CD8-positive, alpha-beta memory T cell (primary cell): ENCODE results near the gene MYH11. TPM values are rescaled to one million over a fixed set of nuclear protein-coding genes. Genes with fewer than 3 reads are reported as not detected.
"Not testable (repeated sequence)": the region's sequence is repeated elsewhere in the genome, so short reads cannot be mapped to it uniquely, and the experiment has no call there.

Experiments
- CTCF ChIA-PET: fragments of 350-600 bp; sonication (Branson Sonifier 250); formaldehyde crosslinking; loops from one replicate; lab custom pipeline; 2021; ENCODE audit warnings: antibody characterized with exemption; lab: Charles Lee
- POLR2A ChIA-PET: fragments of 350-600 bp; sonication (Branson Sonifier 250); formaldehyde crosslinking; loops from one replicate; lab custom pipeline; 2021; ENCODE audit warnings: antibody characterized with exemption; lab: Charles Lee
- DNase-seq, 5 donors: peaks; one replicate each; pipeline versions ENCODE4 v3.0.0 to v3.0.0-alpha.2; 2020 to 2022; ENCODE audit warnings: mixed read lengths in 1 of 5
- H3K27ac ChIP-seq: one replicate; pipeline ENCODE4 v1.7.0; 2013; ENCODE audit warnings: low read depth, mild to moderate bottlenecking, low read length, moderate library complexity
- H3K27me3 ChIP-seq: 2 replicates; pipeline ENCODE4 v1.7.0; 2013; ENCODE audit warnings: low read length, mild to moderate bottlenecking; ENCODE audit not compliant: insufficient read depth, poor library complexity, severe bottlenecking
- H3K36me3 ChIP-seq: 2 replicates; pipeline ENCODE4 v1.7.0; 2013; ENCODE audit warnings: mild to moderate bottlenecking, low read length, moderate library complexity; ENCODE audit not compliant: insufficient read depth
- H3K4me1 ChIP-seq: 2 replicates; pipeline ENCODE4 v1.7.0; 2013; ENCODE audit warnings: mild to moderate bottlenecking, low read length, moderate library complexity; ENCODE audit not compliant: insufficient read depth
- H3K4me3 ChIP-seq: 2 replicates; pipeline ENCODE4 v1.7.0; 2013; ENCODE audit warnings: mild to moderate bottlenecking, low read length
- H3K9me3 ChIP-seq: 2 replicates; pipeline ENCODE4 v1.7.0; 2013; ENCODE audit warnings: mild to moderate bottlenecking, low read length
- H3K27ac Mint-ChIP-seq, 8 donors: one replicate each; pipeline ENCODE4 v1.8.0; 2020 to 2021; ENCODE audit warnings: mixed read lengths in 8 of 8, mild to moderate bottlenecking in 6 of 8, inconsistent platforms in 3 of 8, moderate library complexity in 3 of 8
- H3K27me3 Mint-ChIP-seq, 2 donors: one replicate each; pipeline ENCODE4 v1.8.0; 2020 to 2021; ENCODE audit warnings: mixed read lengths in 2 of 2, mild to moderate bottlenecking in 1 of 2, moderate library complexity in 1 of 2
- H3K36me3 Mint-ChIP-seq, 3 donors: one replicate each; pipeline ENCODE4 v1.8.0; 2020 to 2021; ENCODE audit warnings: mixed read lengths in 3 of 3, inconsistent platforms in 1 of 3, mild to moderate bottlenecking in 1 of 3
- H3K4me1 Mint-ChIP-seq, 3 donors: one replicate each; pipeline ENCODE4 v1.8.0; 2020 to 2021; ENCODE audit warnings: mixed read lengths in 3 of 3, inconsistent platforms in 1 of 3, mild to moderate bottlenecking in 1 of 3
- H3K4me3 Mint-ChIP-seq, 7 donors: one replicate each; pipeline ENCODE4 v1.8.0; 2020 to 2021; ENCODE audit warnings: mixed read lengths in 7 of 7, mild to moderate bottlenecking in 6 of 7, moderate library complexity in 4 of 7, inconsistent platforms in 2 of 7
- H3K9me3 Mint-ChIP-seq, 5 donors: one replicate each; pipeline ENCODE4 v1.8.0; 2020 to 2022; ENCODE audit warnings: mixed read lengths in 5 of 5, mild to moderate bottlenecking in 3 of 5, moderate library complexity in 2 of 5, inconsistent platforms in 1 of 5
- polyA plus RNA-seq: library from polyadenylated mRNA; unstranded; fragments of 300-500 nt; fragmentation: Illumina TruSeq; gene quantifications from one replicate; pipeline ENCODE4 v1.2.3, GENCODE V29; 2021
- total RNA-seq, 2 experiments: library from RNA; stranded (reverse); gene quantifications; one replicate each; pipeline ENCODE4 v1.2.3, GENCODE V29; 2021

MYH11 gene
- total and polyA plus RNA-seq, 3 experiments from 2014 or later, result 1.1 TPM; not detected in 2

DNA sequence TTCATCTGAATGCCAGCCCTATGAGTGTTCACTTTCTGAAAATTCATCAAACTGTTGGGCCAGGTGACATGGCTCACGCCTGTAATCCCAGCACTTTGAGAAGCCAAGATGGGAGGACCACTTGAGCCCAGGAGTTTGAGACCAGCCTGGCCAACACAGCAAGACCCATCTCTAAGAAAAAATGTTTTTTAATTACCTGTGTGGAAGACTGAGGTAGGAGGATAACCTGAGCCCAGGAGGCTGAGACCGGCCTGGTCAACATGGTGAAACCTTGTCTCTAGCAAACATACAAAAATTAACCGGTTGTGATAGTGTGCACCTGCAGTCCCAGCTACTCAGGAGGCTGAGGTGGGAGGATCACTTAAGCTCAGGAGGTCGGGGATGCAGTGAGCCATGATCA is 10.3 kb downstream of the MYH11 start:
- Mint-ChIP-seq H3K27me3 (peaks cover 2 to 3% of the 10 kb centered on the region in 2 donors), H3K36me3 (no peaks in the 10 kb centered on the region), H3K27ac (no peak overlapping the region), H3K4me3 (no peak overlapping the region), H3K4me1 (no peaks in the 10 kb centered on the region), H3K9me3 (no peaks in the 10 kb centered on the region)
- H3K36me3 ChIP-seq, result no peaks in the 10 kb centered on the region
- H3K27me3 ChIP-seq, result no peaks in the 10 kb centered on the region
- no peaks in the 10 kb centered on the region for H3K4me1 ChIP-seq
- DNase-seq, result no peak
- H3K9me3 ChIP-seq, result no peaks in the 10 kb centered on the region
- no peak overlapping the region for H3K4me3 ChIP-seq
- POLR2A ChIA-PET, result no interaction called here
- CTCF ChIA-PET, result no interaction called here
- H3K27ac ChIP-seq, result no peak overlapping the region

GRCh38 chr16:15843635-15844279 is 13.1 kb downstream of the MYH11 start:
- H3K4me1 ChIP-seq, result no peaks in the 10 kb centered on the region
- H3K4me3 Mint-ChIP-seq, result no peak overlapping the region
- peaks cover 2 to 6% of the 10 kb centered on the region in 2 donors for H3K27me3 Mint-ChIP-seq
- no peaks in the 10 kb centered on the region for H3K4me1 Mint-ChIP-seq
- H3K36me3 ChIP-seq, result no peaks in the 10 kb centered on the region
- no peaks in the 10 kb centered on the region for H3K9me3 Mint-ChIP-seq
- no peaks in the 10 kb centered on the region for H3K36me3 Mint-ChIP-seq
- H3K9me3 ChIP-seq, result no peaks in the 10 kb centered on the region
- CTCF ChIA-PET, result no interaction called here
- H3K27ac Mint-ChIP-seq, result no peak overlapping the region
- H3K27ac ChIP-seq, result no peak overlapping the region
- DNase-seq, result no peak
- H3K4me3 ChIP-seq, result no peak overlapping the region
- H3K27me3 ChIP-seq, result no peaks in the 10 kb centered on the region
- POLR2A ChIA-PET, result no interaction called here

DNA sequence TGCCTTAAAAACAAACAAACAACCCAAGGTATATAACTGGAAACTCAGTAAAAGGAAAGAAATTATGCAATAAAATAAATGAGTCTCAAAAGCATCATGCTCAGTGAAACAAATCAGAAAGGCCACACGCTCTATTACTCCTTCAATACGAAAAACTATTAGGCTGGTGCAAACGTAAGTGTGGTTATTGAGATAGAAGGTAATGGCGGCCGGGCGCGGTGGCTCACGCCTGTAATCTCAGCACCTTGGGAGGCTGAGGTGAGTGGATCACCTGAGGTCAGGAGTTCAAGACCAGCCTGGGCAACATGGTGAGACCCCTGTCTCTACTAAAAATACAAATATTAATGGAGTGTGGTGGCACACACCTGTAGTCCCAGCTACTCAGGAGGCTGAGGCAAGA is 17.6 kb downstream of the MYH11 start:
- H3K9me3 ChIP-seq, POLR2A ChIA-PET, H3K4me1 ChIP-seq, H3K36me3 Mint-ChIP-seq, H3K4me3 ChIP-seq, H3K9me3 Mint-ChIP-seq, H3K27me3 ChIP-seq, H3K4me3 Mint-ChIP-seq, H3K4me1 Mint-ChIP-seq, H3K36me3 ChIP-seq, H3K27me3 Mint-ChIP-seq, CTCF ChIA-PET, DNase-seq, H3K27ac ChIP-seq: not testable (repeated sequence)
- peak overlapping the region in 1 of 8 donors; percentile 54 for H3K27ac Mint-ChIP-seq

- H3K36me3 Mint-ChIP-seq, result peaks cover 0 to 1% (median 0%) of the 10 kb centered on the region in 3 donors
- H3K27ac ChIP-seq, result no peak overlapping the region
- ChIA-PET POLR2A (no interaction called here), CTCF (no interaction called here)
- H3K9me3 Mint-ChIP-seq, result no peaks in the 10 kb centered on the region
- H3K4me1 Mint-ChIP-seq, result peaks cover 0 to 3% (median 0%) of the 10 kb centered on the region in 3 donors
- H3K9me3 ChIP-seq, result no peaks in the 10 kb centered on the region
- H3K36me3 ChIP-seq, result no peaks in the 10 kb centered on the region
- DNase-seq, result no peak
- peaks cover 4 to 6% of the 10 kb centered on the region in 2 donors for H3K27me3 Mint-ChIP-seq
- H3K4me1 ChIP-seq, result no peaks in the 10 kb centered on the region
- no peak overlapping the region for H3K27ac Mint-ChIP-seq
- H3K4me3 Mint-ChIP-seq, result no peak overlapping the region
- H3K27me3 ChIP-seq, result no peaks in the 10 kb centered on the region
- H3K4me3 ChIP-seq, result no peak overlapping the region
Observed at GRCh38 chr16:15837761-15838160, 19.1 kb downstream of the MYH11 start.

DNA sequence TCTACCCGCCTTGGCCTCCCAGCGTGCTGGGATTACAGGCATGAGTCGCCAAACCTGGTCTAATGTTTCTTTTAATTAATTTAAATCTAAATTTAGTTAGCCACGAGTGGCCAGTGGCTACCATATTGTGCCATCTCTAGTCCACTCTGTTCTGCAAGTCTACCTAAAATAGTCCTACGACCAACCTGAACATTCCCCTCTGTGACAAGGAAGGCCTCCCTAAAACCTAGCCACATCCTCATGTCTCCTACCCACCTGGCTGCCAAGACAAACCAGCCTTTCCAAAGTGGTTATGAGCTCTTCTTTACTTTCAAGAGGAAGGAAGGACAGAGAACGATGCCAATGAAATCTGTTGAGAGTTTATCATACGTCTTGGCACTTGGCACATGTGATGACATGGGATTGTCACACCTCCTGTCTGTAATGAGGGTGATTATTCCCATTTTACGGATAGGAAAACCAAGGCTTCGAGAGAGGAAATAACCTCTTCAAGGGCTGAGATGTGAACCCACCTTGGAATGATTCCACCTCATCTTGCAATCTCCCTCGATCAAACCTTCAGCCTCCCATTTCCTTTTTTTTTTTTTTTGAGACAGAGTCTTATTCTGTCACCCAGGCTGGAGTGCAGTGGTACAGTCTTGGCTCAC is 19.7 kb downstream of the MYH11 start:
- ChIA-PET CTCF (interaction anchor here (1.2 kb wide), 1 partner anchor 20 kb away, joined by 3 read pairs; no protein-coding TSS in a partner anchor), POLR2A (no interaction called here)
- no peaks in the 10 kb centered on the region for H3K9me3 ChIP-seq
- peaks cover 0 to 3% (median 0%) of the 10 kb centered on the region in 3 donors for H3K4me1 Mint-ChIP-seq
- peaks cover 4 to 6% of the 10 kb centered on the region in 2 donors for H3K27me3 Mint-ChIP-seq
- H3K4me3 Mint-ChIP-seq, result no peak overlapping the region
- no peaks in the 10 kb centered on the region for H3K36me3 ChIP-seq
- no peak overlapping the region for H3K4me3 ChIP-seq
- H3K27ac Mint-ChIP-seq, result no peak overlapping the region
- no peaks in the 10 kb centered on the region for H3K27me3 ChIP-seq
- H3K27ac ChIP-seq, result no peak overlapping the region
- H3K4me1 ChIP-seq, result no peaks in the 10 kb centered on the region
- H3K36me3 Mint-ChIP-seq, result peaks cover 0 to 1% (median 0%) of the 10 kb centered on the region in 3 donors
- no peak for DNase-seq
- H3K9me3 Mint-ChIP-seq, result no peaks in the 10 kb centered on the region

GRCh38 chr16:15836074-15836473 is 20.8 kb downstream of the MYH11 start:
- CTCF ChIA-PET, result interaction anchor here (1.2 kb wide), 1 partner anchor 19 kb away, joined by 3 read pairs; no protein-coding TSS in a partner anchor

GRCh38 chr16:15835136-15835878 is 21.5 kb downstream of the MYH11 start:
- Mint-ChIP-seq H3K9me3 (no peaks in the 10 kb centered on the region), H3K4me3 (no peak overlapping the region), H3K27me3 (peaks cover 2 to 3% of the 10 kb centered on the region in 2 donors), H3K4me1 (peaks cover 0 to 3% (median 0%) of the 10 kb centered on the region in 3 donors), H3K27ac (no peak overlapping the region), H3K36me3 (peaks cover 0 to 1% (median 0%) of the 10 kb centered on the region in 3 donors)
- no peak overlapping the region for H3K27ac ChIP-seq
- CTCF ChIA-PET, result no interaction called here
- no peaks in the 10 kb centered on the region for H3K9me3 ChIP-seq
- POLR2A ChIA-PET, result interaction anchor here (0.6 kb wide), 1 partner anchor 52 kb away, joined by 3 read pairs; no protein-coding TSS in a partner anchor
- no peaks in the 10 kb centered on the region for H3K36me3 ChIP-seq
- no peak overlapping the region for H3K4me3 ChIP-seq
- no peaks in the 10 kb centered on the region for H3K4me1 ChIP-seq
- DNase-seq, result no peak
- no peaks in the 10 kb centered on the region for H3K27me3 ChIP-seq

More at GRCh38 chr16:15836074-15836473, 20.8 kb downstream of the MYH11 start:
- H3K27ac ChIP-seq, result no peak overlapping the region
- H3K4me1 Mint-ChIP-seq, result peaks cover 0 to 3% (median 0%) of the 10 kb centered on the region in 3 donors
- H3K36me3 ChIP-seq, result no peaks in the 10 kb centered on the region
- H3K4me3 ChIP-seq, result no peak overlapping the region
- peaks cover 0 to 1% (median 0%) of the 10 kb centered on the region in 3 donors for H3K36me3 Mint-ChIP-seq
- DNase-seq, result no peak
- H3K27me3 ChIP-seq, result no peaks in the 10 kb centered on the region
- POLR2A ChIA-PET, result no interaction called here
- no peaks in the 10 kb centered on the region for H3K9me3 ChIP-seq
- no peak overlapping the region for H3K4me3 Mint-ChIP-seq
- no peaks in the 10 kb centered on the region for H3K4me1 ChIP-seq
- peak overlapping the region in 1 of 8 donors; percentile 55 for H3K27ac Mint-ChIP-seq
- peaks cover 2 to 3% of the 10 kb centered on the region in 2 donors for H3K27me3 Mint-ChIP-seq
- H3K9me3 Mint-ChIP-seq, result no peaks in the 10 kb centered on the region

DNA sequence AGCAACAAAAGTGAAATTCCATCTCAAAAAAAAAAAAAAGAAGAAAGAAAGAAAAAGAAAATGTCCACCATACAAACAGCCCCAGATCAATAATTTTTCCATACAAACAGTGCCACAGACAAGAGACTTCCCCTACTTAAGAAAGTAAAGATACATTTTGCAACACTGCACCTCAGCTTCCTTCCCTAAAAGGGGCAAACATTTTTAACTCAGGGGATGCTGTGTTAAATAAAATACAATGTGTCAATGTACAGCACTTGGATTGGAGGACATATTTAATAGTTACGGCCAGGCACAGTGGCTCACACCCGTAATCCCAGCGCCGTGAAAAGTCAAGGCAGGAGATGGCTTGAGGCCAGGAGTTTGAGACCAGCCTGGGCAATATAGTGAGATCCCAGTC is 22.3 kb downstream of the MYH11 start:
- no peak for DNase-seq
- no peaks in the 10 kb centered on the region for H3K27me3 ChIP-seq
- no peak overlapping the region for H3K27ac ChIP-seq
- Mint-ChIP-seq H3K27ac (no peak overlapping the region), H3K9me3 (no peaks in the 10 kb centered on the region), H3K4me3 (no peak overlapping the region), H3K27me3 (peaks cover 2 to 3% of the 10 kb centered on the region in 2 donors), H3K4me1 (peaks cover 0 to 3% (median 0%) of the 10 kb centered on the region in 3 donors), H3K36me3 (peaks cover 0 to 1% (median 0%) of the 10 kb centered on the region in 3 donors)
- no peaks in the 10 kb centered on the region for H3K36me3 ChIP-seq
- H3K9me3 ChIP-seq, result no peaks in the 10 kb centered on the region
- no peaks in the 10 kb centered on the region for H3K4me1 ChIP-seq
- no peak overlapping the region for H3K4me3 ChIP-seq
- ChIA-PET POLR2A (no interaction called here), CTCF (no interaction called here)
